K562 (cell line): Measurements from ENCODE around the gene ZFX. TPM values are rescaled to one million over a fixed set of nuclear protein-coding genes. Genes with fewer than 3 reads are reported as not detected.
"Not testable (repeated sequence)": the region's sequence is repeated elsewhere in the genome, so short reads cannot be mapped to it uniquely, and the experiment has no call there.

Experiments used
- ATAC-seq: fragments of 200-7000 bp; cut with Tn5 transposase; 3 replicates; pipeline ENCODE4 v1.9.1; 2020; ENCODE audit warnings: moderate library complexity
- BruUV-seq: library from RNA; stranded (reverse); fragments of 400-500 nt; replicated peaks from 2 replicates; lab custom pipeline; 2021; lab: Mats Ljungman, UMichigan
- CTCF ChIA-PET: fragments of 300-600 bp; formaldehyde crosslinking; extraction: SDS; loops from one replicate; lab custom pipeline; 2021; ENCODE audit warnings: low intra/inter-chr PET ratio; lab: Yijun Ruan, JAX
- POLR2A ChIA-PET: fragments of 300-600, 350-650 bp; sonication (Branson Sonifier 250); formaldehyde crosslinking; extraction: SDS; loops from one replicate; lab custom pipeline; 2021; ENCODE audit warnings: antibody characterized with exemption, inconsistent platforms; lab: Yijun Ruan, JAX
- DNase-seq, 4 experiments: peaks; one replicate each; pipeline versions ENCODE4 v3.0.0 to v3.0.0-alpha.2; 2011 to 2018; ENCODE audit warnings: low spot score in 3 of 4, mixed read lengths in 3 of 4; ENCODE audit errors: extremely low read depth in 1 of 4
- FAIRE-seq: peaks from 2 replicates; lab custom pipeline; 2011; peaks lifted over from hg19 to GRCh38; lab: Jason Lieb, UNC
- H2AFZ ChIP-seq: 2 replicates; pipeline ENCODE4 v1.6.0; 2011; ENCODE audit warnings: low read depth, low read length, control low read depth, inconsistent platforms
- H3K27ac ChIP-seq: fragments of 200-600 bp; 3 replicates; pipeline ENCODE4 v1.8.0; 2011; ENCODE audit warnings: low read depth, mild to moderate bottlenecking, control low read depth, inconsistent platforms, low read length, moderate library complexity, mixed read lengths; ENCODE audit errors: extremely low read depth
- H3K27me3 ChIP-seq, 2 experiments: fragments of 300-600 bp in 1 of 2; 2 replicates in 1 of 2; 3 replicates in 1 of 2; pipeline versions ENCODE4 v1.6.0 to v1.8.0; 2011; ENCODE audit warnings: inconsistent platforms in 2 of 2, low read length in 2 of 2, mild to moderate bottlenecking in 1 of 2, mixed read lengths in 1 of 2, moderate library complexity in 1 of 2; ENCODE audit not compliant: control insufficient read depth in 2 of 2, insufficient read depth in 2 of 2
- H3K36me3 ChIP-seq: fragments of 300-600 bp; 3 replicates; pipeline ENCODE4 v1.8.0; 2011; ENCODE audit warnings: mild to moderate bottlenecking, low read length, inconsistent platforms; ENCODE audit not compliant: control insufficient read depth, insufficient read depth
- H3K4me1 ChIP-seq, 2 experiments: fragments of 200-600 bp in 1 of 2; replicated peaks in 1 of 2; 2 replicates in 1 of 2; 3 replicates in 1 of 2; pipeline versions ENCODE4 v1.5.1 to v1.8.0; 2011; ENCODE audit warnings: inconsistent platforms in 2 of 2, low read length in 2 of 2, mild to moderate bottlenecking in 1 of 2, mixed read lengths in 1 of 2, moderate library complexity in 1 of 2; ENCODE audit not compliant: control insufficient read depth in 2 of 2, insufficient read depth in 2 of 2
- H3K4me2 ChIP-seq: 2 replicates; pipeline ENCODE4 v1.6.1; 2011; ENCODE audit warnings: low read length, control low read depth, inconsistent platforms, mixed read lengths; ENCODE audit not compliant: insufficient read depth
- H3K4me3 ChIP-seq: fragments of 200-600 bp; sonication (generic), shearing (Covaris generic); 2 replicates; pipeline ENCODE4 v1.5.1; 2016; ENCODE audit warnings: control low read depth, inconsistent platforms
- H3K79me2 ChIP-seq: fragments of 200-600 bp; 3 replicates; pipeline ENCODE4 v1.8.0; 2011; ENCODE audit warnings: low read length, inconsistent platforms; ENCODE audit not compliant: control insufficient read depth, insufficient read depth
- H3K9ac ChIP-seq, 2 experiments: 2 replicates each; pipeline versions ENCODE4 v1.6.0 to v1.6.1; 2011; ENCODE audit warnings: low read depth in 2 of 2, low read length in 2 of 2, control low read depth in 1 of 2, inconsistent platforms in 1 of 2, mild to moderate bottlenecking in 1 of 2, mixed read lengths in 1 of 2; ENCODE audit not compliant: insufficient read depth in 1 of 2
- H3K9me1 ChIP-seq: one replicate; pipeline ENCODE4 v1.6.0; 2011; ENCODE audit warnings: inconsistent platforms, mild to moderate bottlenecking, low read length, moderate library complexity; ENCODE audit not compliant: control insufficient read depth, insufficient read depth
- H3K9me3 ChIP-seq: replicated peaks from 2 replicates; pipeline ENCODE4 v1.5.1; 2011; ENCODE audit warnings: low read depth, low read length, inconsistent platforms; ENCODE audit not compliant: control insufficient read depth, insufficient read depth
- H4K20me1 ChIP-seq: replicated peaks from 2 replicates; pipeline ENCODE4 v1.6.1; 2011; ENCODE audit warnings: low read length, inconsistent platforms, mixed read lengths; ENCODE audit not compliant: control insufficient read depth, insufficient read depth
- CCAR2 ChIP-seq: fragments of 200-400 bp; formaldehyde crosslinking; IDR thresholded peaks from 2 replicates; pipeline ENCODE4 v1.6.1; 2017; ENCODE audit warnings: mild to moderate bottlenecking, low read depth, low read length
- MIER1 ChIP-seq: fragments of 450-650 bp; IDR thresholded peaks from 2 replicates; pipeline ENCODE4 v1.6.1; 2016; ENCODE audit warnings: antibody characterized with exemption, mild to moderate bottlenecking, low read depth
- POLR3G ChIP-seq: IDR thresholded peaks from 2 replicates; pipeline ENCODE4 v1.6.1; 2011; ENCODE audit not compliant: insufficient read length, insufficient replicate concordance; ENCODE audit errors: extremely low read depth
- RHOXF2B ChIP-seq: fragments of 250-450 bp; sonication (Bioruptor Pico); conservative IDR thresholded peaks from 2 replicates; pipeline ENCODE4 v1.5.1; 2021
- SRSF1 ChIP-seq: fragments of 200-400 bp; formaldehyde crosslinking; IDR thresholded peaks from 2 replicates; pipeline ENCODE4 v1.6.1; 2017; ENCODE audit warnings: mild to moderate bottlenecking, low read depth, low read length, moderate library complexity
- ZNF324 ChIP-seq: fragments of 250-450 bp; sonication (Bioruptor Pico); IDR thresholded peaks from 2 replicates; pipeline ENCODE4 v1.4.0; 2020; ENCODE audit warnings: mild to moderate bottlenecking
- ZNF668 ChIP-seq: fragments of 250-450 bp; sonication (Bioruptor Pico); IDR thresholded peaks from 2 replicates; pipeline ENCODE4 v1.8.0; 2022; ENCODE audit warnings: mild to moderate bottlenecking, inconsistent platforms
- WGBS: fragments of 100-300 bp; shearing (Covaris generic); methylation state at CpG from one replicate; pipeline ENCODE4 v1.1.6; 2016; ENCODE audit warnings: low coverage, mixed read lengths; ENCODE audit not compliant: insufficient coverage; ENCODE audit errors: missing lambda C conversion rate; 5-methylcytosine and 5-hydroxymethylcytosine counted together
- in situ Hi-C: fragments of 300-500 bp; cut with MboI; formaldehyde crosslinking; loops from 4 replicates; pipeline ENCODE4 v1.15.0; 2018; ENCODE audit warnings: inconsistent platforms, mixed read lengths
- intact Hi-C: fragments of 100-400 bp; cut with micrococcal nuclease; formaldehyde crosslinking; loops from 2 replicates; pipeline ENCODE4 v1.14.2; 2022
- polyA plus RNA-seq, 8 experiments: library from polyadenylated mRNA; depleted of rRNA in 4 of 8; stranded (reverse) in 5 of 8; unstranded in 3 of 8; fragments of >200 nt; fragmentation: Nextera tagmentation in 2 of 8; fragmentation: Illumina TruSeq in 1 of 8; extraction: Ambion mirVana in 2 of 8; extraction: Trizol in 1 of 8; gene quantifications; 2 replicates each; pipeline versions ENCODE4 v1.2.1 to v1.2.3, GENCODE V29; 2011 to 2014; ENCODE audit warnings: inconsistent platforms in 1 of 8, missing spikeins in 1 of 8
- total RNA-seq, 7 experiments: library from RNA; depleted of rRNA in 6 of 7; stranded (reverse); fragments of >200 nt in 6 of 7; fragmentation: Illumina TruSeq in 2 of 7; extraction: Trizol in 2 of 7; gene quantifications; 2 replicates each; pipeline versions ENCODE4 v1.2.1 to v1.2.3, GENCODE V29; 2011 to 2021; ENCODE audit warnings: low replicate concordance in 1 of 7

ZFX gene
- total and polyA plus RNA-seq, 9 of the 15 experiments (the other 6 are each of a cell fraction or from before 2014, with no cell fraction given): 5.3 to 25.2 (median 11.4) TPM

- ATAC-seq (no peak), DNase-seq (no peak), FAIRE-seq (no peak)
- Histone ChIP-seq H3K4me1 (no peaks in the 10 kb centered on the region; a peak in 1 of 5 replicates), H3K36me3 (no peaks in the 10 kb centered on the region), H3K79me2 (no peaks in the 10 kb centered on the region), H3K27me3 (peaks cover 0 to 5% of the 10 kb centered on the region in 2 experiments; a peak in 1 of 5 replicates), H4K20me1 (no peaks in the 10 kb centered on the region), H3K4me3 (no peak overlapping the region), H3K27ac (no peak overlapping the region), H3K9me1 (no peaks in the 10 kb centered on the region), H3K9me3 (no peaks in the 10 kb centered on the region), H3K9ac (peak overlapping the region in 1 of 2 experiments; percentile 52; a peak in 2 of 4 replicates), H3K4me2 (no peak overlapping the region), H2AFZ (no peak overlapping the region)
- 22% methylated on average over 3 of the region's 5 CpGs for WGBS
- in situ Hi-C loops (loop anchor here (5.0 kb wide), 1 partner anchor 161 kb away; no protein-coding TSS in a partner anchor), intact Hi-C loops (no loop called here)
- TF ChIP-seq CCAR2 (no peak), ZNF668 (CRISPR knock-in tag) (no peak), RHOXF2B (no peak), ZNF324 (CRISPR knock-in tag) (no peak), SRSF1 (no peak), MIER1 (no peak), POLR3G (no peak)
- ChIA-PET CTCF (no interaction called here), POLR2A (interaction anchor here (0.5 kb wide), 1 partner anchor 29 kb away, joined by 3 read pairs; no protein-coding TSS in a partner anchor)
- no TSS peak for BruUV-seq
Measured at GRCh38 chrX:24133312-24133711, 16.2 kb upstream of the ZFX start.

GRCh38 chrX:24135768-24136167 lies 13.8 kb upstream of the ZFX start:
- H2AFZ ChIP-seq, H3K36me3 ChIP-seq, intact Hi-C loops, BruUV-seq, CTCF ChIA-PET, H3K27ac ChIP-seq, ATAC-seq, H4K20me1 ChIP-seq, H3K4me1 ChIP-seq, H3K9ac ChIP-seq, H3K27me3 ChIP-seq, in situ Hi-C loops, DNase-seq, H3K9me3 ChIP-seq, H3K4me2 ChIP-seq, H3K9me1 ChIP-seq, H3K79me2 ChIP-seq, H3K4me3 ChIP-seq: not testable (repeated sequence)
- peak; percentile 35 for FAIRE-seq
- 28% methylated on average over 5 of the region's 9 CpGs for WGBS
- POLR2A ChIA-PET: interaction anchor here (1.0 kb wide), 1 partner anchor 11 kb away, joined by 5 read pairs; no protein-coding TSS in a partner anchor
